Measurements from ENCODE around the gene CAMK1D.
"Not testable (repeated sequence)": the region's sequence is repeated elsewhere in the genome, so short reads cannot be mapped to it uniquely, and the experiment has no call there.

The CAMK1D gene

GRCh38 chr10:12742771-12743170 is 393.4 kb downstream of the CAMK1D start:
- H3K4me3 ChIP-seq (ENCODE audit: low read depth, low read length), result no peak overlapping the region
- DNase-seq (ENCODE audit: low read depth), result no peak
- no peak for TF ChIP-seq CTCF (IDR thresholded peaks at IDR 0.05; ENCODE audit: low read depth, low read length, missing control alignments)
- in situ Hi-C loops (cut with HindIII; ENCODE audit: low sequenced_read_pairs), result no loop called here

GRCh38 chr10:12743466-12743865 is 394.1 kb downstream of the CAMK1D start:
- DNase-seq (ENCODE audit: low read depth); in situ Hi-C loops (cut with HindIII; ENCODE audit: low sequenced_read_pairs); H3K4me3 ChIP-seq (ENCODE audit: low read depth, low read length): not testable (repeated sequence)

- in situ Hi-C loops (cut with HindIII; ENCODE audit: low sequenced_read_pairs), result no loop called here
- no peak for TF ChIP-seq CTCF (IDR thresholded peaks at IDR 0.05; ENCODE audit: low read depth, low read length, missing control alignments)
- DNase-seq (ENCODE audit: low read depth), result no peak
- no peak overlapping the region for H3K4me3 ChIP-seq (ENCODE audit: low read depth, low read length)
These were observed 394.6 kb downstream of the CAMK1D start for GRCh38 chr10:12743941-12744340.

- in situ Hi-C loops (cut with HindIII; ENCODE audit: low sequenced_read_pairs), result no loop called here
- H3K4me3 ChIP-seq (ENCODE audit: low read depth, low read length), result no peak overlapping the region
- TF ChIP-seq CTCF (IDR thresholded peaks at IDR 0.05; ENCODE audit: low read depth, low read length, missing control alignments), result no peak
- DNase-seq (ENCODE audit: low read depth), result peak; percentile 69
These were observed 398.8 kb downstream of the CAMK1D start for GRCh38 chr10:12748186-12748585.

GRCh38 chr10:12749760-12750478 is 400.6 kb downstream of the CAMK1D start:
- TF ChIP-seq CTCF (IDR thresholded peaks at IDR 0.05; ENCODE audit: low read depth, low read length, missing control alignments), result no peak
- in situ Hi-C loops (cut with HindIII; ENCODE audit: low sequenced_read_pairs), result no loop called here
- H3K4me3 ChIP-seq (ENCODE audit: low read depth, low read length), result no peak overlapping the region
- no peak for DNase-seq (ENCODE audit: low read depth)

- no peak for DNase-seq (ENCODE audit: low read depth)
- in situ Hi-C loops (cut with HindIII; ENCODE audit: low sequenced_read_pairs), result no loop called here
- H3K4me3 ChIP-seq (ENCODE audit: low read depth, low read length), result no peak overlapping the region
- no peak for TF ChIP-seq CTCF (IDR thresholded peaks at IDR 0.05; ENCODE audit: low read depth, low read length, missing control alignments)
These were observed 401.3 kb downstream of the CAMK1D start for GRCh38 chr10:12750526-12751201.

GRCh38 chr10:12755075-12755474 is 405.7 kb downstream of the CAMK1D start:
- no peak overlapping the region for H3K4me3 ChIP-seq (ENCODE audit: low read depth, low read length)
- no peak for TF ChIP-seq CTCF (IDR thresholded peaks at IDR 0.05; ENCODE audit: low read depth, low read length, missing control alignments)
- in situ Hi-C loops (cut with HindIII; ENCODE audit: low sequenced_read_pairs), result no loop called here
- no peak for DNase-seq (ENCODE audit: low read depth)

Data from astrocyte of the cerebellum (primary cell).